H1 (cell line): Measurements from ENCODE around the gene ASXL1. TPM values are rescaled to one million over a fixed set of nuclear protein-coding genes. Genes with fewer than 3 reads are reported as not detected.

Experiments
- CTCF ChIA-PET: fragments of 300-600 bp; sonication (Branson Sonifier 250); formaldehyde crosslinking; loops from one replicate; lab custom pipeline; 2021; ENCODE audit not compliant: partially characterized antibody; lab: Charles Lee
- POLR2A ChIA-PET: fragments of 300-600 bp; sonication (Branson Sonifier 250); formaldehyde crosslinking; loops from one replicate; lab custom pipeline; 2021; ENCODE audit warnings: inconsistent platforms; ENCODE audit not compliant: partially characterized antibody; lab: Charles Lee
- DNase-seq, 2 experiments: peaks; one replicate each; pipeline versions ENCODE4 v3.0.0 to v3.0.0-alpha.2; 2010 to 2022; ENCODE audit warnings: low spot score in 2 of 2, low read depth in 1 of 2, mixed read lengths in 1 of 2
- FAIRE-seq: peaks from 2 replicates; lab custom pipeline; 2011; peaks lifted over from hg19 to GRCh38; lab: Jason Lieb, UNC
- H2AFZ ChIP-seq: 2 replicates; pipeline ENCODE4 v1.8.1; 2012; ENCODE audit warnings: low read length, inconsistent platforms
- H2AK5ac ChIP-seq: 2 replicates; pipeline ENCODE4 v1.6.1; 2013; ENCODE audit warnings: low read depth, low read length
- H2BK120ac ChIP-seq: replicated peaks from 2 replicates; pipeline ENCODE3; 2013; ENCODE audit warnings: low read depth, low read length, inconsistent platforms
- H2BK12ac ChIP-seq: 2 replicates; pipeline ENCODE4 v1.6.1; 2013; ENCODE audit warnings: low read depth, low read length
- H2BK15ac ChIP-seq: 2 replicates; pipeline ENCODE4 v1.6.1; 2013; ENCODE audit warnings: low read length
- H2BK20ac ChIP-seq: 2 replicates; pipeline ENCODE4 v1.6.1; 2013; ENCODE audit warnings: low read length
- H2BK5ac ChIP-seq: 2 replicates; pipeline ENCODE4 v1.6.1; 2013; ENCODE audit warnings: low read depth, low read length
- H3K14ac ChIP-seq: 2 replicates; pipeline ENCODE4 v1.6.1; 2013; ENCODE audit warnings: inconsistent platforms; ENCODE audit not compliant: insufficient read length
- H3K18ac ChIP-seq: 2 replicates; pipeline ENCODE4 v1.6.1; 2013; ENCODE audit warnings: low read length; ENCODE audit errors: extremely low read depth
- H3K23ac ChIP-seq: 2 replicates; pipeline ENCODE4 v1.6.1; 2013; ENCODE audit warnings: inconsistent platforms; ENCODE audit not compliant: insufficient read length
- H3K23me2 ChIP-seq: 2 replicates; pipeline ENCODE4 v1.6.1; 2013; ENCODE audit warnings: low read depth, low read length
- H3K27ac ChIP-seq: 2 replicates; pipeline ENCODE4 v1.6.1; 2011; ENCODE audit warnings: low read depth, low read length, inconsistent platforms
- H3K27me3 ChIP-seq, 4 experiments: replicated peaks in 1 of 4; 1 replicate in 1 of 4; 2 replicates in 3 of 4; pipeline versions ENCODE4 v1.6.1 to v1.8.1; 2011 to 2013; ENCODE audit warnings: low read length in 3 of 4, mild to moderate bottlenecking in 3 of 4, inconsistent platforms in 2 of 4, mixed read lengths in 2 of 4, moderate library complexity in 1 of 4; ENCODE audit not compliant: control insufficient read depth in 3 of 4, insufficient read depth in 3 of 4; ENCODE audit errors: extremely low read depth in 1 of 4
- H3K36me3 ChIP-seq, 4 experiments: 2 replicates each; pipeline versions ENCODE4 v1.6.1 to v1.8.1; 2011 to 2013; ENCODE audit warnings: mild to moderate bottlenecking in 4 of 4, low read length in 3 of 4, moderate library complexity in 2 of 4, control low read depth in 1 of 4, inconsistent platforms in 1 of 4; ENCODE audit not compliant: insufficient read depth in 4 of 4, control insufficient read depth in 2 of 4
- H3K4ac ChIP-seq: replicated peaks from 2 replicates; pipeline ENCODE3; 2013; ENCODE audit warnings: low read length, low read depth, mixed read lengths, inconsistent platforms; ENCODE audit not compliant: insufficient read length
- H3K4me1 ChIP-seq, 4 experiments: replicated peaks in 1 of 4; 1 replicate in 1 of 4; 2 replicates in 3 of 4; pipeline versions ENCODE4 v1.6.1 to v1.8.1; 2011 to 2013; ENCODE audit warnings: low read length in 3 of 4, inconsistent platforms in 2 of 4, mixed read lengths in 1 of 4; ENCODE audit not compliant: insufficient read depth in 4 of 4, control insufficient read depth in 3 of 4
- H3K4me2 ChIP-seq, 2 experiments: 2 replicates each; pipeline versions ENCODE4 v1.6.1 to v1.8.1; 2011 to 2013; ENCODE audit warnings: low read depth in 2 of 2, low read length in 2 of 2, control low read depth in 1 of 2, inconsistent platforms in 1 of 2, mild to moderate bottlenecking in 1 of 2; ENCODE audit not compliant: insufficient read depth in 1 of 2
- H3K4me3 ChIP-seq, 4 experiments: fragments of 200-600, 300-600 bp in 1 of 4; sonication (generic), shearing (Covaris generic), sonication (Bioruptor Twin) in 1 of 4; 2 replicates each; pipeline versions ENCODE4 v1.5.1 to v1.8.1; 2011 to 2016; ENCODE audit warnings: low read length in 4 of 4, low read depth in 3 of 4, control low read depth in 2 of 4, inconsistent platforms in 2 of 4, mild to moderate bottlenecking in 2 of 4, mixed read lengths in 1 of 4, moderate library complexity in 1 of 4; ENCODE audit not compliant: insufficient read depth in 2 of 4; ENCODE audit errors: extremely low read depth in 1 of 4
- H3K56ac ChIP-seq: replicated peaks from 2 replicates; pipeline ENCODE3; 2013; ENCODE audit warnings: low read depth, mild to moderate bottlenecking, mixed read lengths, low read length, inconsistent platforms; ENCODE audit not compliant: insufficient read length
- H3K79me1 ChIP-seq: 2 replicates; pipeline ENCODE4 v1.6.1; 2013; ENCODE audit warnings: low read depth, low read length, control low read depth
- H3K79me2 ChIP-seq, 2 experiments: 2 replicates each; pipeline versions ENCODE4 v1.6.1 to v1.8.1; 2012 to 2013; ENCODE audit warnings: low read length in 2 of 2, mild to moderate bottlenecking in 2 of 2, inconsistent platforms in 1 of 2; ENCODE audit not compliant: insufficient read depth in 2 of 2, control insufficient read depth in 1 of 2
- H3K9ac ChIP-seq, 4 experiments: replicated peaks in 1 of 4; 1 replicate in 1 of 4; 2 replicates in 3 of 4; pipeline versions ENCODE4 v1.6.1 to v1.8.1; 2011 to 2013; ENCODE audit warnings: low read depth in 3 of 4, low read length in 3 of 4, control low read depth in 2 of 4, mild to moderate bottlenecking in 2 of 4, moderate library complexity in 2 of 4, inconsistent platforms in 1 of 4; ENCODE audit errors: extremely low read depth in 1 of 4
- H3K9me3 ChIP-seq, 2 experiments: 2 replicates each; pipeline versions ENCODE4 v1.6.1 to v1.8.1; 2012 to 2013; ENCODE audit warnings: mild to moderate bottlenecking in 2 of 2, moderate library complexity in 2 of 2, control low read depth in 1 of 2, inconsistent platforms in 1 of 2, low read depth in 1 of 2, low read length in 1 of 2, mixed read lengths in 1 of 2; ENCODE audit not compliant: insufficient read depth in 2 of 2
- H4K20me1 ChIP-seq, 2 experiments: replicated peaks in 1 of 2; 2 replicates each; pipeline versions ENCODE3 to v1.8.1; 2011 to 2013; ENCODE audit warnings: inconsistent platforms in 2 of 2, low read length in 2 of 2, mild to moderate bottlenecking in 1 of 2; ENCODE audit not compliant: insufficient read depth in 2 of 2, control insufficient read depth in 1 of 2
- H4K5ac ChIP-seq: 2 replicates; pipeline ENCODE4 v1.6.1; 2013; ENCODE audit warnings: low read length, low read depth, mixed read lengths, inconsistent platforms; ENCODE audit not compliant: insufficient read length
- H4K8ac ChIP-seq: 2 replicates; pipeline ENCODE4 v1.8.0; 2013; ENCODE audit warnings: mild to moderate bottlenecking, moderate library complexity, low read length, inconsistent platforms; ENCODE audit not compliant: insufficient read depth; ENCODE audit errors: extremely low read depth
- H4K91ac ChIP-seq: replicated peaks from 2 replicates; pipeline ENCODE3; 2013; ENCODE audit warnings: low read length, mixed read lengths, inconsistent platforms; ENCODE audit not compliant: insufficient read length
- CHD1 ChIP-seq: IDR thresholded peaks from 2 replicates; pipeline ENCODE4 v1.6.1; 2012; ENCODE audit warnings: low read depth, low read length, improper control_type of control experiment
- FOSL1 ChIP-seq: IDR thresholded peaks from 2 replicates; pipeline ENCODE4 v1.6.1; 2011; ENCODE audit warnings: mild to moderate bottlenecking, low read depth, low read length, moderate library complexity; ENCODE audit not compliant: insufficient read depth
- NANOG ChIP-seq: IDR thresholded peaks from 2 replicates; pipeline ENCODE4 v1.6.1; 2011; ENCODE audit warnings: low read length, low read depth, mild to moderate bottlenecking, inconsistent platforms; ENCODE audit not compliant: insufficient read depth, poor library complexity, severe bottlenecking
- POLR2A ChIP-seq, 2 experiments: IDR thresholded peaks; 1 replicate in 1 of 2; 2 replicates in 1 of 2; pipeline ENCODE4 v1.6.1; 2011; ENCODE audit warnings: low read depth in 2 of 2, low read length in 2 of 2, mild to moderate bottlenecking in 2 of 2; ENCODE audit errors: control extremely low read depth in 1 of 2
- WGBS, 2 experiments: shearing (Covaris generic) in 1 of 2; methylation state at CpG; one replicate each; pipeline versions ENCODE4 v1.1.6 to v1.1.7; 2013 to 2015; ENCODE audit warnings: low lambda C conversion rate in 2 of 2, mixed read lengths in 2 of 2, inconsistent platforms in 1 of 2, low coverage in 1 of 2, missing lambda C conversion rate in 1 of 2; ENCODE audit not compliant: insufficient replicate concordance in 2 of 2, insufficient coverage in 1 of 2, insufficient read length in 1 of 2; ENCODE audit errors: extremely low coverage in 1 of 2, missing lambda C conversion rate in 1 of 2; 5-methylcytosine and 5-hydroxymethylcytosine counted together
- polyA plus RNA-seq, 7 experiments: library from polyadenylated mRNA; depleted of rRNA in 3 of 7; stranded (reverse) in 5 of 7; unstranded in 2 of 7; fragments of >200 nt in 5 of 7; fragments of 200-250 nt in 2 of 7; gene quantifications; 1 replicate in 5 of 7; 2 replicates in 1 of 7; 4 replicates in 1 of 7; pipeline versions ENCODE4 v1.2.1 to v1.2.3, GENCODE V29; 2011 to 2013; ENCODE audit warnings: missing spikeins in 2 of 7, mixed read lengths in 2 of 7
- total RNA-seq: library from RNA; stranded (reverse); fragmentation: NEBNext Ultra II Directional; extraction: Animal tissue kit (Norgen Biotek cat#: 25700); gene quantifications from 2 replicates; pipeline ENCODE4 v1.2.1, GENCODE V29; 2021
- TF ChIP-seq, protein P1 (sequence below): IDR thresholded peaks from 2 replicates; pipeline ENCODE4 v1.6.1; 2012; ENCODE audit warnings: inconsistent platforms

Gene ASXL1
- total and polyA plus RNA-seq, 2 of the 8 experiments (the other 6 are each of a cell fraction or from before 2014, with no cell fraction given), result 10.6 to 26.5 TPM

GRCh38 chr20:32472581-32473207 is 114.6 kb downstream of the ASXL1 start:
- Histone ChIP-seq H3K4me3 (no peak overlapping the region), H2BK12ac (no peak overlapping the region), H3K18ac (no peak overlapping the region), H3K4me2 (no peak overlapping the region), H4K5ac (no peak overlapping the region), H2AFZ (no peak overlapping the region), H3K9ac (no peak overlapping the region), H2BK15ac (peak overlapping the region; percentile 46; the same call in 1 of the 2 replicates), H2BK20ac (no peak overlapping the region), H3K27ac (no peak overlapping the region), H3K9me3 (no peaks in the 10 kb centered on the region), H3K27me3 (no peaks in the 10 kb centered on the region), H2BK5ac (peak overlapping the region; percentile 63; the same call in 1 of the 2 replicates), H4K20me1 (peaks cover 10 to 33% of the 10 kb centered on the region in 2 experiments), H3K4me1 (peaks cover 11 to 45% (median 37%) of the 10 kb centered on the region in 4 experiments), H3K36me3 (peaks cover 0 to 3% (median 1%) of the 10 kb centered on the region in 4 experiments; a peak in 2 of 8 replicates), H3K14ac (no peak overlapping the region), H3K23me2 (no peaks in the 10 kb centered on the region; the same call in 1 of the 2 replicates), H3K4ac (peak overlapping the region; percentile 17), H3K79me1 (peaks cover 23% of the 10 kb centered on the region), H4K8ac (no peak overlapping the region), H4K91ac (no peak overlapping the region), H3K23ac (no peak overlapping the region), H2BK120ac (no peak overlapping the region), H3K56ac (no peak overlapping the region), H3K79me2 (peaks cover 8 to 70% of the 10 kb centered on the region in 2 experiments; a peak in 3 of 4 replicates), H2AK5ac (no peak overlapping the region)
- 94% methylated on average over 6 of the region's 6 CpGs; no CpG with 5 or more reads in 1 of the 2 experiments for WGBS, 2 experiments
- FAIRE-seq (no peak), DNase-seq (no peak)
- POLR2A ChIA-PET, result interaction anchor here (0.6 to 2.5 kb wide), 3 partner anchors 11 to 201 kb away, joined by 3 to 9 read pairs (median 3); partner anchors contain the start of gene C20orf203
- CTCF ChIA-PET, result interaction anchor here (0.6 to 2.8 kb wide), 5 partner anchors 8 to 881 kb away, joined by 3 to 16 read pairs (median 8); no protein-coding TSS in a partner anchor
- TF ChIP-seq POLR2A (IDR thresholded peaks at IDR 0.05; ENCODE audit: control extremely low read depth in 1 of 2, low read depth in 2 of 2, low read length in 2 of 2), result no peak
- no peak for TF ChIP-seq NANOG
- TF ChIP-seq CHD1, result no peak
- TF ChIP-seq FOSL1, result no peak
- TF ChIP-seq, protein P1, sequence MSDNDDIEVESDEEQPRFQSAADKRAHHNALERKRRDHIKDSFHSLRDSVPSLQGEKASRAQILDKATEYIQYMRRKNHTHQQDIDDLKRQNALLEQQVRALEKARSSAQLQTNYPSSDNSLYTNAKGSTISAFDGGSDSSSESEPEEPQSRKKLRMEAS, result no peak
